Retinal pigment epithelial cell (primary cell): ENCODE results near the gene CD302.

Experiments
- DNase-seq: peaks from one replicate; pipeline ENCODE4 v3.0.0-alpha.2; 2010; ENCODE audit warnings: low read depth
- H3K4me3 ChIP-seq: 2 replicates; pipeline ENCODE4 v1.5.1; 2011; ENCODE audit warnings: mild to moderate bottlenecking, low read length, control low read depth, moderate library complexity
- TF ChIP-seq, protein P1 (sequence below): conservative IDR thresholded peaks from 2 replicates; pipeline ENCODE4 v1.5.1; 2011; ENCODE audit warnings: low read depth, low read length, control low read depth, inconsistent platforms

CD302 gene, protein sequence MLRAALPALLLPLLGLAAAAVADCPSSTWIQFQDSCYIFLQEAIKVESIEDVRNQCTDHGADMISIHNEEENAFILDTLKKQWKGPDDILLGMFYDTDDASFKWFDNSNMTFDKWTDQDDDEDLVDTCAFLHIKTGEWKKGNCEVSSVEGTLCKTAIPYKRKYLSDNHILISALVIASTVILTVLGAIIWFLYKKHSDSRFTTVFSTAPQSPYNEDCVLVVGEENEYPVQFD

GRCh38 chr2:159797543-159798375, at the start of gene CD302:
Gene CD302, minus strand, starts transcription at chr2:159798208. Its CDS starts 10 bp downstream, at chr2:159798198.
- TF ChIP-seq, protein P1, sequence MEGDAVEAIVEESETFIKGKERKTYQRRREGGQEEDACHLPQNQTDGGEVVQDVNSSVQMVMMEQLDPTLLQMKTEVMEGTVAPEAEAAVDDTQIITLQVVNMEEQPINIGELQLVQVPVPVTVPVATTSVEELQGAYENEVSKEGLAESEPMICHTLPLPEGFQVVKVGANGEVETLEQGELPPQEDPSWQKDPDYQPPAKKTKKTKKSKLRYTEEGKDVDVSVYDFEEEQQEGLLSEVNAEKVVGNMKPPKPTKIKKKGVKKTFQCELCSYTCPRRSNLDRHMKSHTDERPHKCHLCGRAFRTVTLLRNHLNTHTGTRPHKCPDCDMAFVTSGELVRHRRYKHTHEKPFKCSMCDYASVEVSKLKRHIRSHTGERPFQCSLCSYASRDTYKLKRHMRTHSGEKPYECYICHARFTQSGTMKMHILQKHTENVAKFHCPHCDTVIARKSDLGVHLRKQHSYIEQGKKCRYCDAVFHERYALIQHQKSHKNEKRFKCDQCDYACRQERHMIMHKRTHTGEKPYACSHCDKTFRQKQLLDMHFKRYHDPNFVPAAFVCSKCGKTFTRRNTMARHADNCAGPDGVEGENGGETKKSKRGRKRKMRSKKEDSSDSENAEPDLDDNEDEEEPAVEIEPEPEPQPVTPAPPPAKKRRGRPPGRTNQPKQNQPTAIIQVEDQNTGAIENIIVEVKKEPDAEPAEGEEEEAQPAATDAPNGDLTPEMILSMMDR, result no peak
- peak within 1 kb of the TSS; percentile 71 for H3K4me3 ChIP-seq
- DNase-seq, result no peak

- H3K4me3 ChIP-seq, result no peak overlapping the region
- no peak for DNase-seq
- TF ChIP-seq, protein P1, result no peak
Measured at GRCh38 chr2:159846564-159846963, 48.6 kb upstream of the CD302 start.

GRCh38 chr2:159840616-159841015, 42.6 kb upstream of the CD302 start:
- TF ChIP-seq, protein P1, result no peak
- H3K4me3 ChIP-seq, result no peak overlapping the region
- no peak for DNase-seq

DNA sequence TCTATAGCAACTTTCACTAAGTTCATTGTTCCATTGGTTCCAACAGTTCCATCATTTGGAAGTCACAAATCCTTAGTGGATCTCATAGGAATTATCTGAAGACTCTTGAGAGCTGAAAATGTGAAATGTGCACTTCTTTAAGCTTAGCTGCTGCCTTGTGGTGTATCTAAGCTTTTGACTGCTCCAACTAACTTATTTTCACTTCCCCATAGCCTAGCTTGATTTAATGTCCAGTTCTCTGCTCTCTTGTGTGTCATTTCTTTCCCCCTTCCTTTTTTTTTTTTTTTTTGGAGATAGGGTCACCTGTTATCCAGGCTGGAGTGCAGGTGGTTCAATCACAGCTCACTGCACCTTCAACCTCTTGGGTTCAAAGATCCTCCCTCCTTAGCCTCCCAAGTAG, 34.9 kb upstream of the CD302 start:
- TF ChIP-seq, protein P1, result no peak
- no peak for DNase-seq
- no peak overlapping the region for H3K4me3 ChIP-seq

DNA sequence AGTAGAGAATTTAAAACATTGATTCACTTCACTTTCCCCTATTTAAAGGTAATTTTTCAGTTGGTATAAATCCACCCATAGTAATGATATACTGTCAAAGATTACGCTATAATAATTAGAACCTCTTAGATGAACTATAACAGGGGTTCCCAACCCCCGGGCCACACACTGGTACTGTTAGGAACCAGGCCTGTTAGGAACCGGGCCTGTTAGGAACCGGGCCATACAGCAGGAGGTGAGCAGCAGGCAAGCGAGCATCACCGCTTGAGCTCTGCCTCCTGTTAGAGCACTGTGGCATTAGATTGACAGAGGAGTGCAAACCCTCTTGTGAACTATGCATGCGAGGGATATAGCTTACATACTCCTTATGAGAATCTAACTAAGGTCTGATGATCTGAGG, 34.0 kb upstream of the CD302 start:
- TF ChIP-seq, protein P1, result no peak
- no peak overlapping the region for H3K4me3 ChIP-seq
- DNase-seq, result no peak

GRCh38 chr2:159829376-159829775, 31.4 kb upstream of the CD302 start:
- TF ChIP-seq, protein P1, result no peak
- no peak for DNase-seq

More at GRCh38 chr2:159829376-159829775, 31.4 kb upstream of the CD302 start:
- no peak overlapping the region for H3K4me3 ChIP-seq
